SU-DHL-6 (cell line): ENCODE measurements around the gene ANKS1A.

ENCODE experiments used
- CTCF ChIP-seq: fragments of 200-600 bp; sonication (generic); IDR thresholded peaks from one replicate; pipeline ENCODE4 v1.5.1; 2017; ENCODE audit warnings: antibody characterized with exemption, mild to moderate bottlenecking, low read length, moderate library complexity; ENCODE audit not compliant: insufficient read depth, poor library complexity, severe bottlenecking
- EZH2phosphoT487 ChIP-seq: fragments of 200-600 bp; sonication (generic), shearing (Covaris generic); conservative IDR thresholded peaks from 2 replicates; pipeline ENCODE4 v1.6.1; 2018; ENCODE audit warnings: mild to moderate bottlenecking, antibody characterized with exemption, low read length, moderate library complexity, mixed read lengths

- no peak for TF ChIP-seq CTCF
- no peak for TF ChIP-seq EZH2phosphoT487
Measured at GRCh38 chr6:35071347-35071994, 182.4 kb downstream of the ANKS1A start.
